HG03039 (cell line): ENCODE data around the gene DNAL4.

Source experiments
- ATAC-seq: cut with Tn5 transposase; IDR thresholded peaks from one replicate; pipeline ENCODE4 v1.9.1; 2021; ENCODE audit warnings: mild to moderate bottlenecking, moderate library complexity; ENCODE audit not compliant: unreplicated experiment

Gene DNAL4

GRCh38 chr22:38788021-38788816 lies 5.7 kb downstream of the DNAL4 start:
- no peak for ATAC-seq

GRCh38 chr22:38786631-38787030 lies 7.3 kb downstream of the DNAL4 start:
- ATAC-seq: no peak

- ATAC-seq: no peak
Measured at GRCh38 chr22:38784856-38785255, 9.1 kb downstream of the DNAL4 start.

- no peak for ATAC-seq
Measured at GRCh38 chr22:38784035-38784434, 9.9 kb downstream of the DNAL4 start.

GRCh38 chr22:38783095-38783615 lies 10.8 kb downstream of the DNAL4 start:
- no peak for ATAC-seq

- no peak for ATAC-seq
Measured at GRCh38 chr22:38782402-38783094, 11.4 kb downstream of the DNAL4 start.

GRCh38 chr22:38781033-38781432 lies 12.9 kb downstream of the DNAL4 start:
- ATAC-seq: no peak

GRCh38 chr22:38777087-38777671 lies 16.8 kb downstream of the DNAL4 start:
- ATAC-seq: no peak

- ATAC-seq: no peak
Measured at GRCh38 chr22:38776086-38776485, 17.9 kb downstream of the DNAL4 start.

GRCh38 chr22:38775656-38776055 lies 18.3 kb downstream of the DNAL4 start:
- no peak for ATAC-seq

GRCh38 chr22:38774496-38775166 lies 19.3 kb downstream of the DNAL4 start:
- ATAC-seq: no peak

GRCh38 chr22:38773363-38773946 lies 20.5 kb downstream of the DNAL4 start:
- ATAC-seq: no peak

- no peak for ATAC-seq
Measured at GRCh38 chr22:38772623-38772873, 21.4 kb downstream of the DNAL4 start.

- no peak for ATAC-seq
Measured at GRCh38 chr22:38770257-38770949, 23.5 kb downstream of the DNAL4 start.

- no peak for ATAC-seq
Measured at GRCh38 chr22:38768036-38768435, 25.9 kb downstream of the DNAL4 start.

GRCh38 chr22:38767313-38767712 lies 26.6 kb downstream of the DNAL4 start:
- no peak for ATAC-seq

GRCh38 chr22:38766076-38766777 lies 27.7 kb downstream of the DNAL4 start:
- no peak for ATAC-seq

- ATAC-seq: no peak
Measured at GRCh38 chr22:38762551-38762983, 31.4 kb downstream of the DNAL4 start.

- ATAC-seq: no peak
Measured at GRCh38 chr22:38761202-38762162, 32.5 kb downstream of the DNAL4 start.
